GM19043 (cell line): ENCODE data around the gene PARP9.
"Not testable (repeated sequence)": the region's sequence is repeated elsewhere in the genome, so short reads cannot be mapped to it uniquely, and the experiment has no call there.

Experiments used
- ATAC-seq: cut with Tn5 transposase; IDR thresholded peaks from one replicate; pipeline ENCODE4 v1.9.1; 2021; ENCODE audit warnings: low read depth; ENCODE audit not compliant: unreplicated experiment

PARP9 gene

DNA sequence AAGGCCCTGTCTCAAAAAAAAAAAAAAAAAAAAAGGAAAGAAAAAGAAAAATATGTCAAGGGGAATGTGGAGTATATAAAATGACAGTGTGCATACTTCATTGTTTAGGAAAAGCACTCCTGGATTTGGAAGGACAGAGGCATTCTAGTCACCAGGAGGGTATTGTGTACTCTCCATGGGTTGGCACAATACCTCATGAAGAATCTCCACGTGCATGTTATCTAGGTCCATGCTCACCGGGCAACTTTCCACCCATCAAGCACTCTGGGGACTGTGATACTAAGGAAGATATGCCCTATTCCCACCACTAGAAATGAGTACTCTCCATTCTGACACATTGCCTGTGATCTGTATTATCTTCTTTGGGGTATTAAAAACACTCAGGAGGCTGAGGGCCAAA is 33.9 kb downstream of the PARP9 start:
- no peak for ATAC-seq

DNA sequence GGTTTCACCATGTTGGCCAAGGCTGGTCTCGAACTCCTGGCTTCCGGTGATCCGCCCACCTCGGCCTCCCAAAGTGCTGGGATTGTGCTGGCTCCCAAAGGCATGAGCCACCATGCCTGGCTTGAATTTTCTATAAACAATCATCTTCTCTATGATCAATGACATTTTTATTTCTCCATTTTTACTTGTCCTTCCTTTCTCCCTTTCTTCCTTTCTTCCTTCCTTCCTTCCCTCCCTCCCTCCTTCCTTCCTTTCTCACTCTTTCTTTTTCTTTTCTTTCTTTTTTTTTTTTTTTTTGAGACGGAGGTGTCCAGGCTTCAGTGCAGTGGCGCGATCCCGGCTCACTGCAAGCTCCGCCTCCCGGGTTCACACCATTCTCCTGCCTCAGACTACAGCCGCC is 40.8 kb downstream of the PARP9 start:
- ATAC-seq, result no peak

DNA sequence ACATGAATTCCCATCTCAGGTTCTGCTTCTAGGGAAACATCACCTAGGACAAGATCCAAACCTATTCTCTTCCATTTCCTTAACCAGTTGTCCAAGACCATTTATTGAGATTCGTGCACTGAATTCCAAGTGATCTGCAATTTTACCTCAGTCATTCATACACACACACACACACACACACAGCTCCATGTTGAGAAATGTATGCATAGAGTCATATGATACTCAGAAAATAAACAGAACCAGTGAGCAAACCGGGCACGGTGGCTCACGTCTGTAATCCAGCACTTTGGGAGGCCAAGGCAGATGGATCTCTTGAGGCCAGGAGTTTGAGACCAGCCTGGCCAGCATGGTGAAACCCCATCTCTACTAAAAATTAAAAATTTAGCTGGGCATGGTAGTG is 43.2 kb downstream of the PARP9 start:
- no peak for ATAC-seq

DNA sequence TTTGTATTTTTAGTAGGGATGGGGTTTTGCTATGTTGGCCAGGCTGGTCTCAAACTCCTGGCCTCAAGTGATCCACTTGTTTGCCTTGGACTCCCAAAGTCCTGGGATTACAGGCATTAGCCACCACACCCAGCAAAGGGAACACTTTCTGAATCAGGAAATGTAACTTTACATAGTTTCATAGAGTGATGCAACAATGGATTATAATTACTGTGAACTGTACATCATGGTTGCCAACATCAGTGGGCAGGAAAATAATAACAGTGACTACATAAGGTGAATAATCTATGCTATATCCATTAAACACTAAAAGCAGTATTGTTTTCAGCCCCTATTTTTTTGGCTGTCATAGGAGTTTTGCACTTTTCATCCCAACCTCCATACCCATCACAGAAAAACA is 44.4 kb downstream of the PARP9 start:
- ATAC-seq, result no peak

DNA sequence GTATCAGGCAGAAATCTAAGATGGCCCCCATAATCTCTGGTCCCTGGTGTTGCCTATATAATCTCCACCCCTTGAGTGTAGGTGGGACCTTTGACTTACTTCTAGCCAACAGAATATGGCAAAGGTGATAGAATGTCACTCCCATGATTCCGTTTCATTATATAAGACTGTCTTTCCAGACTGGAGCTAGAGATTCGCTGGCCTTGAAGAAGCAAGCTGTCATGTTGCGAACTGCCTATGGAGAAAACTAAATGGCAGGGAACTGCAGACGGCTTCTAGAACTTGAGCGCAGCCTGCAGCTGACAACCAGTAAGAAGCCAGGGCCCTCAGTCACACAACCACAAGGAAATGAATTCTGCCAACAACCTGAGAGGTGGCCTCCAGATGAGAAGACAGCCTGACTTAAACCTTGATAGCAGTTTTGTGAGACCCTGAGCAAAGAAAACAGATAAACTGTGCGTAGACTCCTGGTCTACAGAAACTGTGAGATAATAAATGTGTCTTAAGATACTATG is 47.2 kb downstream of the PARP9 start:
- ATAC-seq, result no peak

DNA sequence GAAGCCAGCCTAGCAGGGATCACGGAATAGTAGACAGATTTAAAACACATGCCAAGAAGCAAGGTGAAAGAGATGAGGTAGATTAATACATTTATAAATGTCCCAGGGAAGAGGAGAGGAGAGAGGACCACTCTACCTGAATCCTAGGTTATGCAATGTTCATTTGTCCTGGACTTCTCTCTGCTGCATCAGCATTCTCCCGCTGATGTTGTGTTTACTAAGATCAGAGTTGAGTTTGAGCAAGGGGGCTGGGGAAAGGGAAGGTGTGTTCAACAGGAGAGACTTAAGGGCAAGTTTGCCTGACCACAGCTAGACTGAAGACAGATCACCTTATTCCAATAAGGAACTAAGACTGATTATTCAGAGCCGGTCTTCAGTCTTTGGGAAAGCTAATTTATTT is 48.2 kb downstream of the PARP9 start:
- no peak for ATAC-seq

DNA sequence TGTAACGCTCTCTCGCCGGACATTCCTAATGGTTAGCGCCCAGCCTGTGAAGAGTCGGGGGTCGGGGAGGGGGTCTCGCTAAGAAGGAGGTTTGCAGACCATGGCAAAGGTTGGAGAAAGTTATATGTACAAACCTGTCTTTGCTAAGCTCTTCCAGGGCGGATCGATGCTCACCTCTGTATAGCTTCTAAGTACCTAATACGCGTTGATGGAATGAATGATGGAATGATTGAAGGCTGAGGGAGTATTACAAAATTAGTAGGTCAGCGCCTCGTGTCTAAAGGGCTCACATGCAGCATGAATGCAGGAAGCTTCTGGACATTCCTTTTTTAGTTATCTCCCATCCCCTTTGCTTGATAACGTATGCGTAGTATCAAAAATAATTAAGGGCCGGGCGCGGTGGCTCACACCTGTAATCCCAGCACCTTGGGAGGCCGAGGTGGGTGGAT is 49.1 kb downstream of the PARP9 start:
- no peak for ATAC-seq

DNA sequence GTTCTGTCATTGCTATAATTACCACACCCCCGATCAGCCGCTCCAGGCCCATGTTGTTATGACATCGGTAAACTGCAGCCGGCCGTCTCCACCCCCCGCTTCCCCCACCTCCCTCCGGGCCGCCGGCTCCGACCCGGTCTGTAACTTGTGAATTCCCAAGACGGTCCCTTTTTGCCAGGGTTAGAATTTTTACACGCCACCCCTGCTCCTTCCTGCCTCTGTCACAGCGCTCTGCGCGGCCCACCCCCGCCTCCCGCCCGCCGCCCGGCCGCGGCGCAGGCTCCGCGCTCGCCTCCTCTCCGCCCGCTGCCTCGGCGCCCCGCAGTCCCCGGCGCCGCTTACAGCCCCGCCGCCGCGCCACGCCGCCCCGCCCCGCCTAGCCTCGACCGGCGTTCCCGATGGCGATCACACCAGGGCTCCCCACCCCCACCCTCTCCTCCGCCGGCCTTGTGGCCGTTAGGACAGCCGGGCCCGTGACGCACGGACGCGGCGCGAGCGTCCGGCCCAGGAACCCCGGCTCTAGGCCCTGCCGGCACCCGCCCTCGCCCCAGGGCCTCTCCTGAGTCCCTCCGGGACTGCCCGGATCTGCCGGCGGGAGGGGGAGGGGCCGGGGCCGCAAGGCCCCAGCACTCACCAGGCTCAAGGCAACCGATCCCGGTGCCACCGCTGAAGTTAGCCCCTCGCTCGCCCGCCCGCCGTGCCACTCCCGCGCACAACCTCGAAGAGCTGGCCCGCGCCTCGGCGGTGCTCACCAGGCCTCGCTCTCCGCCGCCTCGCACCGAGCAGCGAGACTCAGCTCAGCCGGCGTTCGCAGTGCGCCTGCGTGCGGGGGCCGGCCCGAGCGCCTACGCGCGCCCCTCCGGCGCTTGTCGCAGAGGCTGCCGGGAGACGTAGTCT is 49.7 kb downstream of the PARP9 start, which contains the start of gene KPNA1:
TSS of gene KPNA1 (minus strand) at position 817 of the 897 bp plus-strand sequence. CDS start 18,374 bp downstream, outside the sequence.
- ATAC-seq, result peak; percentile 86

DNA sequence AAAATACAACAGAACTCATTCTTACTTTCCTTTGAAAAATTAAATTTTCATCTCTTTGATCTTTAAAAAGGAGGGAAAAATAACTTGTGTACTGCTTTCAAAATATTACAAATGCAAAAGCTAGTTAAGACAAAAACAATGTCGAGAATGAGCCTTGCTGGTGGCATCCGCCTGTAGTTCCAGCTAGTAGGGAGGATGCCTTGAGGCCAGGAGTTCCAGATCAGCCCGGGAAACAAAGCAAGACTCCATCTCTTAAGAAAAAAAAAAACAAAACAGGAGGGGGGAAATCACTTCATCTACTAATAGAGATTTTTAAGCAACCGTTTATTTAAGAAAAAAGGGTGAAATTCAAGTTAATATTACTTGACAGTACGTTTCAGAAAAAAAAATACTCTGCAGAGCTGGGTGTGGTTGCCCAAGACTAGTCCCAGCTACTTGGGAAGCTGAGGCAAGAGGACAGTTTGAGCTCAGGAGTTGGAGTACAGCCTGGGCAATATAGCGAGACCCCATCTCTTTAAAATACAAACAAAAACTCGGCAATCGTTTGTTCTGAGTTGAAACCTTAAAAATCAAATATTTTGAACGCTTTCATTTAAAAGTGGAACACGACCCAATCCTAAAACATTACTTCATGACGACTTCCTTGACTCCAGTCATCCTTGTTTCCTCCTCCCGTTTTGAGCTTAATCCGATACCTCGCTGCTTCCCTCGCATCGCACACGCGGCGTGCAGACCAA is 50.5 kb downstream of the PARP9 start:
- no peak for ATAC-seq

DNA sequence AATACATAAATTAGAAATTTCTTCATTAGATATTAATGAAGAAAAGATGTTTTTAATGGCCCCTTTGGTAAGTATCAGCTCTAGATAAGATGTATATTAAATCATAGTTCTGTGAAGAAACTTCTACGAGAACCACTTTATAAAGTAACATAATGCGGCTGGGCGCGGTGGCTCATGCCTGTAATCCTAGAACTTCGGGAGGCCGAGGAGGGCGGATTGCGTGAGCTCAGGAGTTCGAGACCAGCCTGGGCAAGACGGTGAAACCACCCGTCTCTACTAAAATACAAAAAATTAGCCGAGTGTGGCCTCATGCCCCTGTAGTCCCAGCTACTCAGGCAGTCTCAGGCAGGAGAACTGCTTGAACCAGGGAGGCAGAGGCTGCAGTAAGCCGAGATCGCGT is 51.8 kb downstream of the PARP9 start:
- ATAC-seq, result no peak

DNA sequence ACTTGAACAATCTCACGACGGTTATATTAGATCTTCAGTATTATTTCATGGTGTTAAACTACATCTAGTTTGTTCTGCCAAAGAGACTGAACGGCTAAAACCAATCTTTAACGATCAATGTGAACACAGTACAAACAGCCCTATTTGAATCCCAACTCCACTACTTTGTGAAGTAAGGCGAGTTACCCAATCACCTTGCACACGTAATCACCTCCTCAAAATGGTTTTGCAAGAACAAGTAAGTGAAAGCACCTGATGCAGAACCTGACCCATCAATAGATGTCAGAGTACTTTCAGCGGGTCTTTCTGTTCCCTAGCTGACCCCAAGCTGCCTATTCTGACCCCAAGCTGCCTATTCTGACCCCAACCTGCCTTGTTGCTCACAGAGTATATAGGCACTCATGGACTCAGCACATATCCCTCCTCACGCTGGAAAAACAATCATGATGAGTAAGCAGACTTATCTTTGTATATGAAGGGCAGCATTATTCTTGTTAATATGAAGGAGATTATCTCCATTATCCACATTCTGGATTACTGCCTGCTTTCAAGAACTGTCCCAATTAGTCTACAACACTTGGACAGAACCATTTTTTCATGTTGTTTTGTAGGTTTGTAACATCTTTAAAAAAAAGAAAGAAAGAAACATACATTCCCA is 53.1 kb downstream of the PARP9 start:
- no peak for ATAC-seq

DNA sequence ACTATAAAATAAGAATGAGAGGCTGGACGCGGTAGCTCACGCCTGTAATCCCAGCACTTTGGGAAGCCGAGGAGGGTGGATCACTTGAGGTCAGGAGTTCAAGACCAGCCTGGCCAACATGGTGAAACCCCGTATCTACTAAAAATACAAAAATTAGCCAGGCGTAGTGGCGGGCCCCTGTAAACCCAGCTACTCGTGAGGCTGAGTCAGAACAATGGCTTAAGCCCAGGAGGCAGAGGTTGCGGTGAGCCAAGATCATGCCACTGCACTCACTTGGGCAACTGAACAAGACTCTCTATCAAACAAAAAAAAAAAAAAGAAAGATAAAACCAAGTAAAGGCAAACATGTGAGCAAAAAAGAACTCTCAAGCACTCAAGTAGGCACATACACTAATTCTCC is 55.2 kb downstream of the PARP9 start:
- not testable (repeated sequence) for ATAC-seq

DNA sequence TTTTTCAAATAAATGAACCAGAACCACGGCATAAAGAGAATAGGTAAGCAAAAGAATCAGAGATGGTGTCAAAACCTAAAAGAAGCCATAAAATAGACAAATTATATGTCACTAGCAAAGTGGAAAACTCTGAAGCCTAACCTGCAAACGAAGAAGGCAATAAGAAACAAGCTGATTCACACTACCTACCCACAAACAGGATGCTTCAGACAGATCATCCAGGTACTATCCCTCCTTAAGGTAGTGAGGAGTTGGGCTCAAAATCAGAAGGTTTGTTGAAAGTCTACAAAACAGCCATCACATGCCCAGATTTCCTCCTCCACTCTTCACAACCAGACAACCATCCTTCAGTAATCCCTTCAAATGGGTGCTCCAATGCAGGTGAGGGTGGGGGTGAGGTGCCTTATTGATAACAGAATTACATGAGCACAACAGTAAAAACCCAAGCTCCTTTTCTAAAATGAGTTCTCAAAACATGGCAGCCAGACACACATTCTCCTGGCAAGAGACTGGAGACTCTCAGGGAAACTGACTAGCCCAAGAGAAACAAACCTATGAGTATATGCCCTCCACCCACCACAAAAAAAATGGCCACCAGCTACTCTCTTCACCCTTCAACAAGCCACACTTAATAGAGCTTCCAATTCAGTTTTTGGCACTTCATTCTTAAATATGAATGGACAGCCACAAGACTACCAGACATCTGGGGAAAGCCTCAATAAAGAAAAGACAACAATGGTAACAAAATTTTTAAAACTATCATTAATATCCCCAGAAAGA is 55.8 kb downstream of the PARP9 start:
- ATAC-seq, result no peak

DNA sequence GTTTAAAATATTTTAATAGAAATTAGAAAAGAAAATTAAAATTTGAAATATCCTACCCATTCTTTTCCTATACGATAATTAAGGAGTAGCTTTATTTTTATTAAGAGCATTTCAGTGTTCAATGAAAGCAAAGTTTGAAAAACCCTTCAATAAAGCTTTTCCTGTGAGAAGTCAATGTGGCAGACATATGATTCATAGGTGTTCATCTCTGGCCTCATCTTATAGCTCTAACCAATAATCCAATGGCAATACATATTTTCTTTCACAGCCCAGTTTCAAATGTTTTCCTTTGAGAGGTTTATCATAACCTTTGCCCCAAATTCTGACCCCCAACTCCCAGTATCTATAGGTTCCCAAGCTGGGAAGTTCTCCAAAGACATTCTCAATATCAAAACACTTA is 57.6 kb downstream of the PARP9 start:
- no peak for ATAC-seq

DNA sequence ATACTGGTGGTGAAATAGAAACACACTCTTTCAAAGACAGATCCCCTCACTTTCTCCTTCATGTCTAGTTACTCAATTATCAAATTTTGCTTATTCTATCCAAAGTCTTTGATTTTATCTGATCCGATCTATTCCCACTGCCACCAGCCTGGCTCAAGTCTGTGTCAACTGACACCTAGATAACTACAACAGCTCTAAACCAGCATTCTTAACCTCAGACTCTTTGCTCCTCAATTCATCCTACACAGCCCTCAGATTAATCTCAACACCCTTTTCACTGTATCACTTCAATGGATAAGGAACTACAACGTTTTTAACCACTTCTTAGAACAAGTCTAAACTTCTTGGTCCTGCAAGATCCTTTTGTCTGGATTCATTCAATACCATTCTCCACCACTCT is 58.4 kb downstream of the PARP9 start:
- ATAC-seq, result no peak

DNA sequence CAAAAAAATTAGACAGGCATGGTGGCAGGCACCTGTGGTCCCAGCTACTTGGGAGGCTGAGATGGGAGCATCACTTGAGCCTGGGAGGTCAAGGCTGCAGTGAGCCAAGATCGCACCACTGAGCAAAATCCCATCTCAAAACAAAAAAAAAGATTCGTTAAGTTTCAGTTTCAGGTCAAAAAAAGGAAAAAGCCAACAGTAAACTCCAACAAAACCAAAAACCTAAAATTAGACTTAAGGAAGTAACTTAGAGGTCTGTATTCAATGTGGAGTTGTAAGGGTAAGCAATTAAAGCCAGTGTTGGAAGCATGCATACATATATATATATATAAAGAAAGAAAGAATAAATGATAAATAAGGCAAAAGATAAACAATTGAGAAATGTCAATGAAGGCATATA is 61.2 kb downstream of the PARP9 start:
- ATAC-seq, result no peak

DNA sequence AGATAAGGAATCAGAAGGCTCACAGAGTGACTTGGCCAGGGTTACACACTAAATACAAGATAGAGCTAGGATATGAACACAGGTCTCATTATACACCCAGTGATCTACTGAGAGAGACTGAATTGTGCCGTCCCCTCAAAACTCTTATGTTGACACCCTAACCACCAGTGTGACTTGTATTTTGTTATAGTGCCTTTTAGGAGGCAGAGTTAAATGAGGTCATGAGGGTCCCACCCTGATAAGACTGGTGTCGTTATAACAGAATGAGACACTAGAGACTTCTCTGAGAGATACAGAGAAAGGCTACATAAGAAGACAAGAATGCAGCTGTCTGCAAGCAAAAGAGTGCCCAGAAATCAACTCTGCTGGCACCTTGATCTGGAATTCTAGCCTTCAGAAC is 62.0 kb downstream of the PARP9 start:
- no peak for ATAC-seq

DNA sequence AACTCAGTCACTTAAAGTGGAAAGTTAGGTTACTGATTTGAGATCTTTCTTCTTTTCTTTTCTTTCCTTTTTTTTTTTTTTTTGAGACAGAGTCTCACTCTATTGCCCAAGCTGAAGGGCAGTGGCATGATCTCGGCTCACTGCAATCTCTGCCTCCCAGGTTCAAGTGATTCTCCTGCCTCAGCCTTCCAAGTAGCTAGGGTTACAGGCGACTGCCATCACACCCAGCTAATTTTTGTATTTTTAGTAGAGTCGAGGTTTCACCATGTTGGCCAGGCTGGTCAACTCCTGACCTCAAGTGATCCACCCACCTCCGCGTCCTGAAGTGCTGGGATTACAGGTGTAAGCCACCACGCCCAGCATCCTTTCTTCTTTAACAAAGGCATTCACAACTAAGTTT is 63.1 kb downstream of the PARP9 start:
- not testable (repeated sequence) for ATAC-seq

DNA sequence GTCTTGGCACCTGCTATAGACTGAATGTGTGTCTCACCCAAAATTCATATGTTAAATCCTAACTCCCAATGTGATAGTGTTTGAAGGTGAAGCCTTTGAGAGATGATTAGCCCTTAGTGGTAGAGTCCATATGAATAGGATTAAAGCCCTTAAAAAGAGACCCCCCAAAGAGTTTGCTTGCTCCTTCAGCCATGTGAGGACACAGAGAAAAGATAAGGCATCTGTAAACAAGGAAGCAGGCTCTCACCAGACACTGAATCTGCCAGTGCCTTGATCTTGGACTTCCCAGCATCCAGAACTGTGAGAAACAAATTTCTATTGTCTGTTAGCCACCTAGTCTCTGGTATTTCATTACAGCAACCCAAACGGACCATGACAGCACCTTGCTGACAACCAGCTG is 65.9 kb downstream of the PARP9 start:
- ATAC-seq, result no peak

DNA sequence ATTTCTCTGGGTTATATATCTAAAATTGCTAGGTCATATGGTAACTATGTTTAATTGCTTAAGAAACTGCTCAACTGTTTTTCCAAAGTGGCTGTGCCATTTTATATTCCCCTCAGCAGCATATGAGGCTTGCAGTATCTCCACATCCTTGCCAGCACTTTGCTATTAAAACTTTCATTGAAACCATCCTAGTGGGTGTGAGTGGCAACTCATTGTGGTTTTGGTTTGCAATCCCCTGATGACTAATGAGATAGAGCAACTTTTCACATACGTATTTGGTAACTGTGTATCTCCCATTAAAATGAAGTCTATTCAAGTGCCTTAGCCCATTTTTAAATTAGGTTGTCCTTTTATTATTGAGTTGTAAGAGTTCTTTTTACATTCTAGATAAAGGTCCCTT is 66.7 kb downstream of the PARP9 start:
- ATAC-seq, result peak; percentile 92
